ENCODE results near the gene MTF1.

Gene MTF1

DNA sequence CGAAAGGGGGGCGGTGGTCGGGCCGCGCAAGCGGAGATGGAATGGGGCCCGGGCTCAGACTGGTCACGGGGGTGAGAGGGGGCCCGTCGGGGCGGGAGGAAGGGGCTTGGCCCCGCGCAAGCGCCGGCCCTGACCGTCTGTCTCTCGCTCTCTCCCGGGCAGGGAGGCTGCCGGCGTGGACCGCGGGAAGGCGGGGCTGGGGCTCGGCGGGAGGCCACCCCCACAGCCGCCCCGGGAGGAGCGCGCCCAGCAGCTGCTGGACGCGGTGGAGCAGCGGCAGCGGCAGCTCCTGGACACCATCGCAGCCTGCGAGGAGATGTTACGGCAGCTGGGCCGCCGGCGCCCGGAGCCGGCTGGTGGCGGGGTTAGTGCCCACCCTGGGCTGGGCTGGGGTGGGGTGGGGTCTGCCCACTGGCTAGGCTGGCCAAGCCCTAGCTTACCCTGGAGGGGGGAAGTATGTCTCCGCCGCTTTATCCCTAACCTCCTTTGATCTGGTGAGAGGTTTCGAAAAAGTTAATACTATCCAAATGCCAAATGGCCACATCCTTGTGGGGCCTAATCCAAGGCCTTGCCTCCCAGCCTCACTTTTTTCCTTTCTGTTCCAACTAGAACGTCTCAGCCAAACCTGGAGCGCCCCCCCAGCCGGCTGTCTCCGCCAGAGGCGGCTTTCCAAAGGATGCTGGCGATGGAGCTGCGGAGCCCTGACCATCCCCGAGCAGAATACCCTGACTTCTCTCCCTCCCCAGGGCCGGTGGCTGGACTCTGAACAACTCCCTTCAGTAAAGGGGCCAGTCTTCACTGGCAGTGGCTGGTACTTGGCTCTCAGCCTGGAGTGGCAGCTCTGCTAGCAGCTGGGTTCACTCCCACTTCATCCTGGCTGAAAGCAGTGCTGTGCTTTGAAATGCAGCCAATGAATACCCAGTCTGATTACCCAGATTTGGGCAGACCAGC is 50.7 kb downstream of the MTF1 start:
- TF ChIP-seq USF1 (IDR thresholded peaks at IDR 0.05): no peak
- TF ChIP-seq YY1 (IDR thresholded peaks at IDR 0.05; ENCODE audit: low read depth): no peak
- no peak for TF ChIP-seq CREB1 (IDR thresholded peaks at IDR 0.05; ENCODE audit: low read depth)
- TF ChIP-seq, protein P1, sequence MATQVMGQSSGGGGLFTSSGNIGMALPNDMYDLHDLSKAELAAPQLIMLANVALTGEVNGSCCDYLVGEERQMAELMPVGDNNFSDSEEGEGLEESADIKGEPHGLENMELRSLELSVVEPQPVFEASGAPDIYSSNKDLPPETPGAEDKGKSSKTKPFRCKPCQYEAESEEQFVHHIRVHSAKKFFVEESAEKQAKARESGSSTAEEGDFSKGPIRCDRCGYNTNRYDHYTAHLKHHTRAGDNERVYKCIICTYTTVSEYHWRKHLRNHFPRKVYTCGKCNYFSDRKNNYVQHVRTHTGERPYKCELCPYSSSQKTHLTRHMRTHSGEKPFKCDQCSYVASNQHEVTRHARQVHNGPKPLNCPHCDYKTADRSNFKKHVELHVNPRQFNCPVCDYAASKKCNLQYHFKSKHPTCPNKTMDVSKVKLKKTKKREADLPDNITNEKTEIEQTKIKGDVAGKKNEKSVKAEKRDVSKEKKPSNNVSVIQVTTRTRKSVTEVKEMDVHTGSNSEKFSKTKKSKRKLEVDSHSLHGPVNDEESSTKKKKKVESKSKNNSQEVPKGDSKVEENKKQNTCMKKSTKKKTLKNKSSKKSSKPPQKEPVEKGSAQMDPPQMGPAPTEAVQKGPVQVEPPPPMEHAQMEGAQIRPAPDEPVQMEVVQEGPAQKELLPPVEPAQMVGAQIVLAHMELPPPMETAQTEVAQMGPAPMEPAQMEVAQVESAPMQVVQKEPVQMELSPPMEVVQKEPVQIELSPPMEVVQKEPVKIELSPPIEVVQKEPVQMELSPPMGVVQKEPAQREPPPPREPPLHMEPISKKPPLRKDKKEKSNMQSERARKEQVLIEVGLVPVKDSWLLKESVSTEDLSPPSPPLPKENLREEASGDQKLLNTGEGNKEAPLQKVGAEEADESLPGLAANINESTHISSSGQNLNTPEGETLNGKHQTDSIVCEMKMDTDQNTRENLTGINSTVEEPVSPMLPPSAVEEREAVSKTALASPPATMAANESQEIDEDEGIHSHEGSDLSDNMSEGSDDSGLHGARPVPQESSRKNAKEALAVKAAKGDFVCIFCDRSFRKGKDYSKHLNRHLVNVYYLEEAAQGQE (IDR thresholded peaks at IDR 0.05; ENCODE audit: low read depth): no peak
- TF ChIP-seq TAF1 (IDR thresholded peaks at IDR 0.05; ENCODE audit: low read depth): peak; percentile 37; the same call in 1 of the 2 replicates
- no peak; the same call in 1 of the 2 replicates for TF ChIP-seq EP300 (IDR thresholded peaks at IDR 0.05; ENCODE audit: borderline replicate concordance)
- no peak for TF ChIP-seq CEBPB (IDR thresholded peaks at IDR 0.05)
- no peak for TF ChIP-seq RAD21 (IDR thresholded peaks at IDR 0.05; ENCODE audit: low read depth)
- no peak for TF ChIP-seq TEAD4 (IDR thresholded peaks at IDR 0.05)
- TF ChIP-seq EGR1 (IDR thresholded peaks at IDR 0.05): no peak
- peak; percentile 88; the same call in 1 of the 2 replicates for TF ChIP-seq ZBTB7A (IDR thresholded peaks at IDR 0.05; ENCODE audit: low read depth)
- TF ChIP-seq NFIC (IDR thresholded peaks at IDR 0.05): 0 out of 2 replicates have a peak, but pooled peaks have one; percentile 0
- TF ChIP-seq, protein P2, sequence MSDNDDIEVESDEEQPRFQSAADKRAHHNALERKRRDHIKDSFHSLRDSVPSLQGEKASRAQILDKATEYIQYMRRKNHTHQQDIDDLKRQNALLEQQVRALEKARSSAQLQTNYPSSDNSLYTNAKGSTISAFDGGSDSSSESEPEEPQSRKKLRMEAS (IDR thresholded peaks at IDR 0.05): no peak; the same call in 1 of the 2 replicates
- no peak for TF ChIP-seq TCF12 (IDR thresholded peaks at IDR 0.05; ENCODE audit: low read depth)
- TF ChIP-seq FOXM1 (IDR thresholded peaks at IDR 0.05; ENCODE audit: borderline replicate concordance, low read depth): no peak

GRCh38 chr1:37807555-37808368 is 51.6 kb downstream of the MTF1 start, which contains the start of the genes C1orf122 and YRDC:
TSS of gene C1orf122 (plus strand) at chr1:37807790. CDS start at chr1:37808405, 615 bp downstream.
TSS of gene YRDC (minus strand) at chr1:37808208. CDS start at chr1:37808180, 28 bp downstream.
- no peak for TF ChIP-seq CEBPB (IDR thresholded peaks at IDR 0.05)
- no peak for TF ChIP-seq USF1 (IDR thresholded peaks at IDR 0.05)
- TF ChIP-seq YY1 (IDR thresholded peaks at IDR 0.05; ENCODE audit: low read depth): no peak
- TF ChIP-seq EP300 (IDR thresholded peaks at IDR 0.05; ENCODE audit: borderline replicate concordance): no peak; the same call in 1 of the 2 replicates
- no peak for TF ChIP-seq FOXM1 (IDR thresholded peaks at IDR 0.05; ENCODE audit: borderline replicate concordance, low read depth)
- no peak; the same call in 1 of the 2 replicates for TF ChIP-seq ZBTB7A (IDR thresholded peaks at IDR 0.05; ENCODE audit: low read depth)
- TF ChIP-seq EGR1 (IDR thresholded peaks at IDR 0.05): no peak
- TF ChIP-seq, protein P2 (IDR thresholded peaks at IDR 0.05): peak; percentile 73
- TF ChIP-seq NFIC (IDR thresholded peaks at IDR 0.05): peak; percentile 57; the same call in 1 of the 2 replicates
- peak; percentile 80 for TF ChIP-seq CREB1 (IDR thresholded peaks at IDR 0.05; ENCODE audit: low read depth)
- TF ChIP-seq TAF1 (IDR thresholded peaks at IDR 0.05; ENCODE audit: low read depth): peak; percentile 50
- peak; percentile 72 for TF ChIP-seq TEAD4 (IDR thresholded peaks at IDR 0.05)
- no peak for TF ChIP-seq RAD21 (IDR thresholded peaks at IDR 0.05; ENCODE audit: low read depth)

GRCh38 chr1:37807220-37807554 is 52.2 kb downstream of the MTF1 start:
- no peak for TF ChIP-seq TEAD4 (IDR thresholded peaks at IDR 0.05)
- no peak for TF ChIP-seq ZBTB7A (IDR thresholded peaks at IDR 0.05; ENCODE audit: low read depth)
- no peak for TF ChIP-seq TCF12 (IDR thresholded peaks at IDR 0.05; ENCODE audit: low read depth)
- no peak for TF ChIP-seq RAD21 (IDR thresholded peaks at IDR 0.05; ENCODE audit: low read depth)
- TF ChIP-seq, protein P1 (IDR thresholded peaks at IDR 0.05; ENCODE audit: low read depth): no peak
- no peak for TF ChIP-seq FOXM1 (IDR thresholded peaks at IDR 0.05; ENCODE audit: borderline replicate concordance, low read depth)
- no peak for TF ChIP-seq YY1 (IDR thresholded peaks at IDR 0.05; ENCODE audit: low read depth)
- TF ChIP-seq USF1 (IDR thresholded peaks at IDR 0.05): no peak
- no peak for TF ChIP-seq CEBPB (IDR thresholded peaks at IDR 0.05)
- no peak for TF ChIP-seq CREB1 (IDR thresholded peaks at IDR 0.05; ENCODE audit: low read depth)
- no peak for TF ChIP-seq EGR1 (IDR thresholded peaks at IDR 0.05)
- no peak; the same call in 1 of the 2 replicates for TF ChIP-seq TAF1 (IDR thresholded peaks at IDR 0.05; ENCODE audit: low read depth)
- TF ChIP-seq EP300 (IDR thresholded peaks at IDR 0.05; ENCODE audit: borderline replicate concordance): no peak
- TF ChIP-seq, protein P2 (IDR thresholded peaks at IDR 0.05): no peak
- no peak for TF ChIP-seq NFIC (IDR thresholded peaks at IDR 0.05)
